Superior temporal gyrus (tissue), 1 donor: ENCODE data around the gene TBC1D2.

Experiments
- DNase-seq: peaks from one replicate; pipeline ENCODE4 v3.0.0-alpha.2; 2016; ENCODE audit errors: extremely low spot score

TBC1D2 gene

DNA sequence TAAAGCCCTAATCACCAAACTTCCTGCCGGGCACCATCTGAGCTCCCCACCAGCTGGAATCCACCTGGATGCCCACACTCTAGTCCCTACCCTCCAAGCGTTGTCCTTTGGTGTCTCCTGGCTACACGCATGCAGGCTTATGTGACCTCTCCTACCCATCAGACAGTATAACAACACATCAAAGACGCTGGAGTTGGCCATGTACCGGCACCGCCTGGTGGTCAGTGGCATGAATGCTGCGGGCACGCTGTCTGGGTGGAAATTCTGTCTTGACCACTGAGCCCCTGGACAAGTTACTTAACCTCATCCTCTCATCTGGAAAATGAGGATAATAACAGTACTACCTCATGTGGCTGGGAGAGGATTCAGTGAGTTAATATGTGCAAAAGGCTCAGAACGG, 39.6 kb downstream of the TBC1D2 start:
- DNase-seq, result no peak

GRCh38 chr9:98215271-98215670, 40.2 kb downstream of the TBC1D2 start:
- DNase-seq, result no peak

- no peak for DNase-seq
These were observed 40.6 kb downstream of the TBC1D2 start for GRCh38 chr9:98214811-98215210.

DNA sequence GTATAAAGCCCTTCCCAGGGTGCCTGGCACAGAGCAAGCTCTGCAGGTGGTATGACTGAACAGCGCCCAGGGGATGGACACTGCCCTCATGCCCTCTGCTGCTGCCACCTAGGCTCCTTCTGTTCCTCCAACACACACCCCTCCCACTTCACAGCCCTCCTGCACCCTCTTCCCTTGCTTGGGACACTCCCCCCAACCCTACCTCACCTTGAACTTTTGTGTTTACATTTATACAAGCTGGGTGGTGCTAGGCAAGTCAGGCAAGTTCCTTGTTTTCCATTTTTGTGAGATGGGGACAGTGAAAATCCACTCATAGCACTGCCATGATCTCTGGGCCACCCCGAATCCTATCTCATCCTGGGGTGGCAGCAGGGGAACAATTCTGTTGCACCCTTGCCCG, 44.2 kb downstream of the TBC1D2 start:
- DNase-seq, result no peak

- no peak for DNase-seq
These were observed 45.0 kb downstream of the TBC1D2 start for GRCh38 chr9:98210435-98210834.

- DNase-seq, result no peak
These were observed 45.9 kb downstream of the TBC1D2 start for GRCh38 chr9:98209530-98209929.

GRCh38 chr9:98208635-98209034, 46.8 kb downstream of the TBC1D2 start:
- DNase-seq, result no peak

- DNase-seq, result peak; percentile 2
These were observed 47.8 kb downstream of the TBC1D2 start for GRCh38 chr9:98207606-98208005.

GRCh38 chr9:98206754-98207153, 48.7 kb downstream of the TBC1D2 start:
- no peak for DNase-seq

GRCh38 chr9:98204692-98205091, 50.8 kb downstream of the TBC1D2 start:
- no peak for DNase-seq

DNA sequence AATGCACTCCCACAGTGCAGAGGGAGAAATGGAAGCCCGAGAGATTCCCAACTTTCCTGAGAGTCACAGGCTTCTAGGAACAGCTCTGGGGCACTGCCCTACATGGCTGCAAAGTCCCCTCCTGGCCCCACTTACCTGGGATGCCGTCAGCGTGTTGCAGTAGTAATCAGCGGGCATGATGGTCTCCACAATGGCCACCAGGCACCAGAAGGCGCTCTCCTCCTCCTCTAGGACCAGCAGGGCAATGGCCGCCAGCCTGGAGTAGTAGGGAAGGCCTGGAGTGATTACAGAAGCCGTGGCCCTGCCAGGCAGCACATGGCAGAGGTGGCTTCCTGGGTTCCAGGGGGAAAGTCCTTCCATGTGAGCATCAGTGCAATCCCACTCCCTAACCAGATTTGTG, 52.3 kb downstream of the TBC1D2 start:
- DNase-seq, result no peak

DNA sequence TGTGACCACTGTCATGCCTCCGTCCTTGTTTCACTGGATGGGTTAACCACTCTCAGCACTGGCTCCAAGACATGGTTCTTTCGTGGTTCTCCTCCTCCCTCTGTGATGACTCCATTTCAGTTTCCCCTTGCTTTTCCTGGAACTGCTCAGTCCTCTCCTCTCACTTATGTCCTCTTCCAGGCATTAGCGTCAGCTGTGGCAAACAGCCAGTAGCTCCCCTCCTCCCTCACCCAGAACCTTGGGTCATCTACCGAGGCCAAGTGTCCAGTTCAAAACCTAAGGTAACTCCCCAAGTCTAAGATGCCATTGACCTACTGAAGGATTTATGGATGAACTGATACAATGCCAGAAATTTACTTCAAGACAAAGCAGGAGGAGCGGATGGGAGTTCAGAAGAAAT, 53.2 kb downstream of the TBC1D2 start:
- no peak for DNase-seq

DNA sequence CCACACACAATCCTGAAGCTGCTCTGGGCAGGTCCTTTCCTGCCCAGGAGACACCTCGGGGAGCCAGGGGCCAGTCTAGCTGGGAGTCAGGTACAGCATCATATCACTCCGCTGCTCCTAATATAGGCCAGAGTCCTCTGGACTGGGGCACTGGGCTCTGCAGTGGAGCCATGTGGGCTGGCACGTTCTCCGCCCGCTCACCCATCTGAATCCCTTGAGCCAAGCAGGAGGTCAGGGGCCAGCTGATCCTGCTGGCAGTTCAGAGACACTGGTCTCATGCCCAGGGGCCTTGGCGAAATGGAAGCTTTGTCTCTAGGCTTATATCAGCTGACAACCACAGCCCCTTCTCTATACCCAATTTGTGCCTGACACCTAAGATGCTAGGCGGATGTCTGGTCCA, 53.7 kb downstream of the TBC1D2 start:
- no peak for DNase-seq

DNA sequence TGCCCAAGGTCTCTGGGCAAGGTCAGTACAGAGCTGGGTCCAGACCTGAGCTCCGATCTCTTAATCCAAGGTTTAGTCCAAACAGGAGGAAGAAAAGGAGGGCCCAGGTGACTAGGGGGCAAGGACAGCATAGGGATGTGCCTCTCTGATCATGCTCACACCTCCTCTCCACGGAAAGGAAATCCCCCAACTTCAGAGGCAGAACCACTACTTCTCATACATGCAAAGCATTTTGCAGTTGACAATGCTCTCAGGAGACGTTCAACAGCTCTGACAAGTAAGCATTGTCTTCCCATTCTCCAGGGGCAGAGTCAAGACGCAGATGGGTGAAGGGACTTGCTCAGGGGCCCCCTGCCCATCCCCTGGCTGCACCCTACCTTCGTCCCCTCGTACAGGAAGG, 54.3 kb downstream of the TBC1D2 start:
- DNase-seq, result no peak

GRCh38 chr9:98199388-98200033, 55.9 kb downstream of the TBC1D2 start:
- DNase-seq, result no peak

DNA sequence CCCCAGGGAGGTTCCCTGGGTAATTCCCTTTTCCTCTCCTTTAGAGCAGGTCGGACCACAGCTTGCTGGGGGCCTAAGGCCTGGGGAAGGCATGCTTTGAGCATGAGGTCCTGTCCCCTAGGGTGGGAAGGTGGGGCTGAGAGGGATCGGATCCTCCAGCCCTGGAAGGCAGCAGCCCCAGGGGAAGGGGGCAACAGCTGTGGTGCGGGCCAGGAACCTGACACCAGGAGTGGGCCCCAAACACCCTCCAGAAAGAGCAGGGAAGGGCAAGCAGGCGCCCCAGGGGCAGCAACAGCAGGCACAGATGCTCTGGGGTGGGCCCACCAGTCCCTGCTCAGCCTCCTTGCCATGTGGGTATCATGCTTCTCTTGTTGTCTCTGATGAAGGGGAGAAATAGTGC, 59.8 kb downstream of the TBC1D2 start:
- DNase-seq, result no peak

GRCh38 chr9:98193336-98193944, 62.0 kb downstream of the TBC1D2 start:
- DNase-seq, result no peak

DNA sequence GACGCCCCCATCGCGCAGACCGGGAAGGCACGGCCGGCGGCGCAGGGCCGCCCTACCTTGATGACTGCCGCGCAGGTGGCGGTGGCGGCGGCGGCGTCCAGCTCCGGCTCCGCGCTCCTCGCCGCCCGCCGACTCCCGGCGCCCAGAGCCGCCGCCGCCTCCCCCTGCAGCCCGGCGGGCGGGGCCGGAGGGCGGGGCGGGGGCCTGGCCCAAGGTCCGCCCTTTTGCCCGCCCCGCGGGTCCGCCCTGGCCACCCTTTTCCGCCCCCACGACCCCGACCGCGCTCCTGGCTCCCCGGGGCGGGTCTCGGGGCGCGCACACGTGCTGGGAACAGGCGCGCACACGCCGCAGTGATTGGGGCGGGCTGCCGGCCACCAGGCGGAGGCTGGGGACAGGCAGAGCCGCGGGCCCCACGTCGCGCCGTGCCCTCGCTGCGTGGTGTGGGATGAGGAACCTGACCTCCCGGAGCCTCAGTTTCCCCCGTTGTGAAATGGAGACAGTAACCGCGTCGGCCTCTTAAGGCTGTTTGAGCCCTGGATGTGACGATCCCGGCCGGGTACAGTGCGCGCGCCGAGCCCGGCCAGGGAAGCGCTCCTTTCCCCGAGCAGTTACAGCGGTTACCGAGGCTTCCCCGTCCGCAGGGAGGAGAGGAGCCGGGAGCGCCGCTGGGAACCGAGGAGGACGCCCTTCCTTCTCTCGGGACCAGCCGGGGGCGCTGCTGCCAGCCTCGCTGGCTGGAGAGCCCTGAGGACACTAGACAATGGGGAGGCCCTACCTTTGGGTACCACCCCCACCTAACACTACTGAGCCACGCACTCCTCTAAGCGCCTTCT, 62.7 kb downstream of the TBC1D2 start, which contains the start of gene CORO2A:
CORO2A (minus strand) TSS at position 135 of the 833 bp plus-strand sequence. CDS start 34,977 bp downstream, outside the sequence.
- DNase-seq, result peak; percentile 43

GRCh38 chr9:98191671-98192502, 63.6 kb downstream of the TBC1D2 start:
- no peak for DNase-seq

DNA sequence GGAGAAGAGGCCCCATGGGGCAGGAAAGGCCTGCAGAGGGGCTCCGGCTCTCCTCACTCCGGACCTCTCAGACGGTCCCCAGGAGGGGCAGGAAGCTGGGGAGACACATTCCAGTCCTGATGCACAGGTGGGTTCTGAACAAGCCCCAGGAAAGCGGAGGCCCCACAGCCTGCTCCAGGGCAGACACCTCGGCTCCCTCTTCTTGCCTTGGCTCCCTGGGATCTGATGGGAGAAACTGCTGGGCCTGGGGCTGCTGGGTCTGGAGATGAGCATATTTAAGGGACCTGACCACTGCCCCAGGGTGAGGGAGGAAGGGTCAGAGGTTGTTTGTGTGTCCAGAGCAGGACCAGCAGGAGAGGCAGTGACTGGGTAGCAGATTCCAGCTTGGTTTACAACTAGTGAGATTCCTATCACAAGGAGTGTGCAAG, 64.3 kb downstream of the TBC1D2 start:
- no peak for DNase-seq

GRCh38 chr9:98190757-98191105, 64.7 kb downstream of the TBC1D2 start:
- DNase-seq, result no peak

DNA sequence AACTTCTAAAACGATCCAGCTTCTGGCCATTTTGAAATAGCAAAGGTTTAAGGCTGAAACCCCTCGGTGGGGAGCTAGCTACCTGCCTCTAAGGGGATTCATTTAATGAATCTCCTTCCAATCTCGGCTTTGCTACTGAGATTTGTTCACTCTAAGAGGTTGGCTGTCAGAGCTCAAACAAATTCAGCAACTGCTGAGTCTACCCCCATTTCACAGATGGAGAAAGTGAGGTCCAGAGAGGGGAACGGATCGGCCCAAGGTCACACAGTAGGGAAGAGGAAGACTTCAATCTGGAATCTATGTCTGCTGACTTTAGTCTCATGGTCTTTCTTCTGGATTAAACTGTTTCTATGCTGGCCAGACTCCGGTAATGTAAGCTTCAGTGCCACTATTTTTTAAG, 66.0 kb downstream of the TBC1D2 start:
- DNase-seq, result no peak
